AG09319 (cell line): ENCODE results near the gene CACNA2D2.

ENCODE experiments used
- DNase-seq: peaks from one replicate; pipeline ENCODE4 v3.0.0-alpha.2; 2010; ENCODE audit warnings: low read depth; ENCODE audit errors: extremely low read depth
- TF ChIP-seq, protein P1 (sequence below): IDR thresholded peaks from 2 replicates; pipeline ENCODE4 v1.5.1; 2011; ENCODE audit warnings: low read depth, mild to moderate bottlenecking, inconsistent platforms, low read length, moderate library complexity

Gene CACNA2D2

GRCh38 chr3:50385754-50386153 lies 117.7 kb downstream of the CACNA2D2 start:
- TF ChIP-seq, protein P1, sequence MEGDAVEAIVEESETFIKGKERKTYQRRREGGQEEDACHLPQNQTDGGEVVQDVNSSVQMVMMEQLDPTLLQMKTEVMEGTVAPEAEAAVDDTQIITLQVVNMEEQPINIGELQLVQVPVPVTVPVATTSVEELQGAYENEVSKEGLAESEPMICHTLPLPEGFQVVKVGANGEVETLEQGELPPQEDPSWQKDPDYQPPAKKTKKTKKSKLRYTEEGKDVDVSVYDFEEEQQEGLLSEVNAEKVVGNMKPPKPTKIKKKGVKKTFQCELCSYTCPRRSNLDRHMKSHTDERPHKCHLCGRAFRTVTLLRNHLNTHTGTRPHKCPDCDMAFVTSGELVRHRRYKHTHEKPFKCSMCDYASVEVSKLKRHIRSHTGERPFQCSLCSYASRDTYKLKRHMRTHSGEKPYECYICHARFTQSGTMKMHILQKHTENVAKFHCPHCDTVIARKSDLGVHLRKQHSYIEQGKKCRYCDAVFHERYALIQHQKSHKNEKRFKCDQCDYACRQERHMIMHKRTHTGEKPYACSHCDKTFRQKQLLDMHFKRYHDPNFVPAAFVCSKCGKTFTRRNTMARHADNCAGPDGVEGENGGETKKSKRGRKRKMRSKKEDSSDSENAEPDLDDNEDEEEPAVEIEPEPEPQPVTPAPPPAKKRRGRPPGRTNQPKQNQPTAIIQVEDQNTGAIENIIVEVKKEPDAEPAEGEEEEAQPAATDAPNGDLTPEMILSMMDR: no peak
- no peak for DNase-seq

- TF ChIP-seq, protein P1: no peak
- DNase-seq: no peak
These were observed 119.7 kb downstream of the CACNA2D2 start for GRCh38 chr3:50383750-50384149.

- no peak for DNase-seq
- TF ChIP-seq, protein P1: no peak
These were observed 120.7 kb downstream of the CACNA2D2 start for GRCh38 chr3:50382722-50383121.

GRCh38 chr3:50381383-50381782 lies 122.1 kb downstream of the CACNA2D2 start:
- TF ChIP-seq, protein P1: no peak
- no peak for DNase-seq

DNA sequence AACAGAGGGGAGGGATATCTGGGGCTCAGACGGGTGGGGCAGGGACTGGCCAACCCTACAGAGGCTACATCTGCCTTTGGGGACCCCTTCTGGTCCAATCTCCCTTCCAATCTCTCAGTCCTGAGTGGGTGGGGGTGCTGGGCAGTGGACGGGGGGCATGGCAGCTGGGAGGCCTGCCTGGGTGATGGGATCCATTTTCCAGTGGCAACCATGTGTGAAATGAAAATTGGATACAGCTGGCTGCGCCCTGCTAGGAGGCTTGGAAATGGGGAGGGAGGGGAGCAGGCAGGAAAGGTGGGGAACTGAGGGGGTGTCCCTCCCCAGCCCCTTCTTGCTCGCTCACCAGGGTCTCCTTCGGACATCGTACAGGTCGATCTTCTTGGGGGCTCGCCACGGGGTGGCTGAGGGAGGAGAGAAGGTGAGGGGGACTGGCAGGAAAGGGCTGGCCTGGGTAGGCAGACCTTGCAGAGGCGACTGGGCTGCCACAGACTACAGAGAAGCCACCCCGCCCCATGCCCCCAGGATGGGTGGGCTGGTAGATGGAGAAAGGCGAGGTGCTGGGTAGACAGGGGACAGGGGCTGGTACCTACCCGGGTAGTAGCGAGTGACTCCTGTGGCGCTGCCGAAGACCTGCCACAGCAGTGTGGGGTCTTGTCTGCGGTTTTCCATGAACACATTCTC lies 122.9 kb downstream of the CACNA2D2 start:
- TF ChIP-seq, protein P1: no peak
- DNase-seq: no peak

- TF ChIP-seq, protein P1: no peak
- DNase-seq: no peak
These were observed 124.7 kb downstream of the CACNA2D2 start for GRCh38 chr3:50378757-50379156.

GRCh38 chr3:50378024-50378423 lies 125.4 kb downstream of the CACNA2D2 start:
- no peak for DNase-seq
- TF ChIP-seq, protein P1: no peak
